HG02798 (cell line): ENCODE measurements around the gene ANKS1A.
"Not testable (repeated sequence)": the region's sequence is repeated elsewhere in the genome, so short reads cannot be mapped to it uniquely, and the experiment has no call there.

ENCODE experiments used
- ATAC-seq: cut with Tn5 transposase; IDR thresholded peaks from one replicate; pipeline ENCODE4 v1.9.1; 2021; ENCODE audit warnings: mild to moderate bottlenecking; ENCODE audit not compliant: unreplicated experiment, poor library complexity

ANKS1A gene

DNA sequence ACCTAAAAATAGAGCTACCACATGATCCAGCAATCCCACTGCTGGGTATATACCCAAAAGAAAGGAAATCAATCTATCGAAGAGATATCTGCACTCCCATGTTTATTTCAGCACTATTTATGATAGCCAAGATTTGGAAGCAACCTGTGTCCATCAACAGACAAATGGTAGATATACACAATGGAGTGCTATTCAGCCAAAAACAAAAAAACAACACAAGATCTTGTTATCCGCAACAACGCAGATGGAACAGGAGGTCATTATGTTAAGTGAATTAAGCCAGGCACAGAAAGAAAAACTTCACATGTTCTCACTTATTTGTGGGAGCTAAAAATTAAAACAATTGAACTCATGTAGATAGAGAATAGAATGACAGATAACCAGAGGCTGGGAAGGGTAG lies 249.1 kb downstream of the ANKS1A start:
- ATAC-seq = not testable (repeated sequence)

GRCh38 chr6:35139470-35139869 lies 250.4 kb downstream of the ANKS1A start:
- no peak for ATAC-seq

DNA sequence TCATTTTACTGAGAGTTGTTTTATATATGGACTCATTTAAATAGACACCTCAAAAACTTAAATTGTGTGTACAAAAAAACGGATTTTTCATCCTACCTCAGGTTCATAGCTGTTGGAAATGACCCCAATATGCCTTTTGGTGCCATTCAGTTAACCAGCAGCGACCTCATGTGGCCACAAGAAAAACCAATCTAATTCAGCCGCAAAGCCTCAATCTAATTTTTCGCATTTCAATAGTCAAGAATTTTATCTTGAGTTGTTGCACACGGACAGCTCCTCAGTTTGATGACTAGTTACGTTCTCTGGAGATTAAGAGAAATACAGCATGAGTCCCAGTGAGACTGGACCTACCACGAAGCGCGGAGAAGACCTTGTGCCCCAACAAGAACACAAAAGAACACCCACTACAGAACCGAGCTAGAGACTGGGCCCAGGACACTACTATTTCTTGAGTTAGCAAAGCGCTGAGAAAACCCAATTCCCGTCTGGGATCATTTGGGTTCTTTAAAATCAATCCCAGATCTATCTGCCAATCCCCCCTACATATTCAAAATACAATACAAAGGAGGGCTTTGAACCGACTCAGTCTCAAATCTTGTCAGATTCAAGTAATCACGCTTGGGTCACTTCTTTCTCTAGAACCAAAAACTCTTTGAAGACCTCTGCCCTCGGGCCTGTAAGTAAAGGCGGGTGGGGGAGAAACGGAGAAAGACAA lies 251.0 kb downstream of the ANKS1A start:
- ATAC-seq = no peak

GRCh38 chr6:35140639-35141006 lies 251.6 kb downstream of the ANKS1A start:
- ATAC-seq = no peak
